GM18520 (cell line): ENCODE results near the gene AARS2.

ENCODE experiments used
- ATAC-seq: cut with Tn5 transposase; IDR thresholded peaks from one replicate; pipeline ENCODE4 v1.9.1; 2021; ENCODE audit not compliant: unreplicated experiment

AARS2 gene

DNA sequence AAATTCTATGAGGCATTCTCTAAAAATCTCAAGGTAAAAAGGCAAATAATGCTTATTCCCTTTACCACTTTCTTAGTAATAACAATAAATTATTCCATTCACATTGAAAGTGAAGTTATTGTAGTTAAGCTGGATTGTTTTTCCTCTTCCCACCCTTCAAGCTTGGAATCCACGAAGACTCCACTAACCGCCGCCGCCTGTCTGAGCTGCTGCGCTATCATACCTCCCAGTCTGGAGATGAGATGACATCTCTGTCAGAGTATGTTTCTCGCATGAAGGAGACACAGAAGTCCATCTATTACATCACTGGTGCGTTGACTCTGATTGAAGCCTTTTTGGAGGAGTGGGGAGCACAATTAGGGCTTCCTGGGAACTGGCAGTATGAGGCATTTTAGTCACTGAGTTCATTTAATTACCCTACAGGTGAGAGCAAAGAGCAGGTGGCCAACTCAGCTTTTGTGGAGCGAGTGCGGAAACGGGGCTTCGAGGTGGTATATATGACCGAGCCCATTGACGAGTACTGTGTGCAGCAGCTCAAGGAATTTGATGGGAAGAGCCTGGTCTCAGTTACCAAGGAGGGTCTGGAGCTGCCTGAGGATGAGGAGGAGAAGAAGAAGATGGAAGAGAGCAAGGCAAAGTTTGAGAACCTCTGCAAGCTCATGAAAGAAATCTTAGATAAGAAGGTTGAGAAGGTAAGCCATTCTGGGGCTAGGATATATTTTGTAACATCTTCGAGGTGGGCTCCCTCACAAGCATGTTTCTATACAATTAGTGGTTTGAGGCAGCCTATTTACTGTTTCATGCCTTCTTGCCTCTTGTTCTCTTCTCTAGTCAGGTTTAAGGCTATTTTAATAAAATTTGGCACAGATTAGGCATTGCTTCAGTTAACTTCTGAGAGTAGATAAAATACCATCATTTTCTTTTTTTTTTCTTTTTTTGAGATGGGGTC lies 61.3 kb downstream of the AARS2 start:
- no peak for ATAC-seq

DNA sequence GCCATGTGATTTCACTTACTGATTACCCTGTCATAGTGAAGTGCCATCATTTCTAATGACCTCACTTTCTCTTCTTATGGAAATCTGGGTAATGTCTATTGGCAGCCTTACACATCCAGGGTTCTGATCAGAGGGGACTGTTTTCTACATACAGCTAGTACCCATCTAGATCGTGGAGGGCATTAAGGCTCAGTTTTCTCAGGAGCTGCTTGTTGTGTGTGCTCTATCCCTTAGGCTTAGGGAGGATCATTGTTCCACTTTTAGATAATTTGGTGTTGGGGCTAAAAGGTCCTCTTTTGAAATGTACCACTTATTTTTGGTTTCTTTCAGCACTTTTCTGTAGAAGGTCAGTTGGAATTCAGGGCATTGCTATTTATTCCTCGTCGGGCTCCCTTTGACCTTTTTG lies 62.4 kb downstream of the AARS2 start:
- no peak for ATAC-seq

DNA sequence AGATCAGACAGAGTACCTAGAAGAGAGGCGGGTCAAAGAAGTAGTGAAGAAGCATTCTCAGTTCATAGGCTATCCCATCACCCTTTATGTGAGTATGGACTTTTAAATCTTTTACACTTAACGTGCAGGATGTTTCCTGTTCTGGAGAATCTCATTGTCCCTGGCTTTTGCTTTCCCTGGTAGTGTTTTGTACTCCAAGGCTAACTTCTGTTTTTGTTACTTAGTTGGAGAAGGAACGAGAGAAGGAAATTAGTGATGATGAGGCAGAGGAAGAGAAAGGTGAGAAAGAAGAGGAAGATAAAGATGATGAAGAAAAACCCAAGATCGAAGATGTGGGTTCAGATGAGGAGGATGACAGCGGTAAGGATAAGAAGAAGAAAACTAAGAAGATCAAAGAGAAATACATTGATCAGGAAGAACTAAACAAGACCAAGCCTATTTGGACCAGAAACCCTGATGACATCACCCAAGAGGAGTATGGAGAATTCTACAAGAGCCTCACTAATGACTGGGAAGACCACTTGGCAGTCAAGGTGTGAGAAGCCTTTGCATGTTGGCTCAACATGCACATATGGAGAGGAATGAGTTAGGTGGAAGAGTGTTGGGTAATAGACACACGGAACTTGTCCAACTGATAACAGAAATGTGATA lies 63.0 kb downstream of the AARS2 start:
- no peak for ATAC-seq
